NCI-H2227 (cell line): ENCODE data around the gene FGFR2.

ENCODE experiments used
- DNase-seq: peaks from one replicate; lab custom pipeline; 2025; ENCODE audit not compliant: unreplicated experiment; lab: John Stamatoyannopoulos, UW

Gene FGFR2

DNA sequence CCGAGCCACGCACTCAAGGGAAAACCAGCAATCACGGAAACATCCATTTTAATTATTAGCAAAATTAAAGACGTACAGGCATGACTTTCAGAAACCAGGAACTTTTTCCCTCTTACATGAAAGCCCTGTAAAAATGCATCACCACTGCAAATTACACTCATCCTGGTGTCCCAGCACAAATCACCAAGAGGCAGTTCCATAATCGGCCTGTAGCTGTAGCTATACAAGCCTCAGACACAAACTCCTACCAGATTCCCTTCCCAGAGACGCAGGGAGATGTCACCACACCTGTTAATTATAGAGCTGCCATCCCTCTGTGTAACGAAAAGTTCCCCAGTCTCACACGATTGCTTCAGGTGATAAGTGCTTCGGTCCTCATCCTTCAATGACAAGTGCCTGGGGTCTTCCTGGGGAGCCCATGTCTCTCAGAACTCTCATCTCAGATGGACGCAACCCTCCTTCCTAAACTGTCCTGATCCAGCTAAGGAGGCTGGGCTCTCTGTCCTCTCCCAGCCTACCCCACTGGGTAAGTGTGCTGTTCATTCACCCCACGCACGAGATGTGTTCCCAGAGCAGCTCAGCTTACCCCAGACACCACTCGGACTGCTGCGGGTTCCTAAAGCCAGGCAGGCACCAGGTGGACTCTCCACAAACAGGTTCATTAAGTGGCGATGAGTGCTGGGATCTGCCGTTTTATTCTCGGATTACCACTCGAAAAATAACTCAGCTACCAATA, 5.9 kb downstream of the FGFR2 start:
- no peak for DNase-seq

DNA sequence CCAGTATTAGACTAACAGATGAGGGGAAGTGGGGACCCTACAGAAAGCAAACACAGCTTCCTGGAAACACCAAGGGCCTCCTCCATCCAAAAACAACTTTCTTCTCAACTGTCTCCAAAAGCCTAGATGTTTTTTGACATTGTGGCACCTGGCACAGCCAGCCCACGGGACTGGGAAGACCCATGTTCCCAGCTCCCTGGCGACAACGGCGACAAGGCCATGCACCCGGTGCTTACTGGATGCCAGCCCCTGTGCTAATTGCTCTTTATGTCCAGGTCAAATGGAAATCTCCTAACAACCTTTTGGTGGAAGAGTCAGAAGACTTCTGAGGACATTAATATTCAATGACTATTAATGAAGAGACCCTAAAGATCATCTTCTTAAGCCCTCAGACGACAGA, 7.1 kb downstream of the FGFR2 start:
- no peak for DNase-seq

GRCh38 chr10:121590772-121591171, 7.5 kb downstream of the FGFR2 start:
- no peak for DNase-seq

DNA sequence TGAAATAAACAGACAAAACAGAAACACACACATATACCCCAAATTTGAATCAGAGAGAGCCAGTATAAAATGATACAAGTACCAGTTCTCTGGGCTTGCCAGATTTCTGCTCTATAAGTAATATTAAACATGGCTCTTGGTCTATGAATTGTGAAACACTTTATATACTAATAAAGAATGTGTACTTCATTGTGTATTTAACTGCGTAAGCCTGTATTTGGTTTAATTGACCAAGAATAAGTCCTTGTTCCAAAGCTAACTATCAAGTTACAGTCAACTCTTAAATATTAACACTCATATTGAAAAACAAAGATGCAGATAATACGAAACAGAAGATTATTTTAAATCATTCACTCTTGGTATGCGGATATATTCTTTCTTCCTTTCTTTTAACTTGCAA, 8.7 kb downstream of the FGFR2 start:
- no peak for DNase-seq

GRCh38 chr10:121583857-121584256, 14.4 kb downstream of the FGFR2 start:
- DNase-seq = no peak

- no peak for DNase-seq
These were observed 15.0 kb downstream of the FGFR2 start for GRCh38 chr10:121583258-121583657.

- peak; percentile 23 for DNase-seq
These were observed 17.7 kb downstream of the FGFR2 start for GRCh38 chr10:121580276-121581116.

DNA sequence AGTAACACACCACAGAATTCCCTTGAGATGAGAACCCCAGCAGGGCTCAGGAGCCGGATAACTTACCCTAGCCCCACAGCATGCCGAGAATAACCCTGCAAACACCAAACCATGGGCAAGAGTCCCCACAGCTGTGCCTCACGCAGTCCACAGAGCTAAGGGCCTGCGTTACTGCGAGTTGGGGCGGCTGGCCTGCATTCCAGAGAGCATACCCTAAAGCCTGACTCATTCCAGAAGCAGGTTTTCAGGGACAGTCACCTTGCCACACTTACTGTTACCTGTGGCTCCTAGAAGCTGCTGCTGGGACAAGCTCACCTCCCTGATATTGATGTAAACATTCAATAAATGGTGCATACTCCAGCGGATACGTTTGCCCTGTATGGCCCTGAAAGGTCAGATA, 18.6 kb downstream of the FGFR2 start:
- DNase-seq = no peak

- no peak for DNase-seq
These were observed 19.3 kb downstream of the FGFR2 start for GRCh38 chr10:121578965-121579364.

- DNase-seq = no peak
These were observed 19.9 kb downstream of the FGFR2 start for GRCh38 chr10:121578298-121578697.

- DNase-seq = no peak
These were observed 20.7 kb downstream of the FGFR2 start for GRCh38 chr10:121577568-121577967.

GRCh38 chr10:121576139-121576538, 22.1 kb downstream of the FGFR2 start:
- no peak for DNase-seq

DNA sequence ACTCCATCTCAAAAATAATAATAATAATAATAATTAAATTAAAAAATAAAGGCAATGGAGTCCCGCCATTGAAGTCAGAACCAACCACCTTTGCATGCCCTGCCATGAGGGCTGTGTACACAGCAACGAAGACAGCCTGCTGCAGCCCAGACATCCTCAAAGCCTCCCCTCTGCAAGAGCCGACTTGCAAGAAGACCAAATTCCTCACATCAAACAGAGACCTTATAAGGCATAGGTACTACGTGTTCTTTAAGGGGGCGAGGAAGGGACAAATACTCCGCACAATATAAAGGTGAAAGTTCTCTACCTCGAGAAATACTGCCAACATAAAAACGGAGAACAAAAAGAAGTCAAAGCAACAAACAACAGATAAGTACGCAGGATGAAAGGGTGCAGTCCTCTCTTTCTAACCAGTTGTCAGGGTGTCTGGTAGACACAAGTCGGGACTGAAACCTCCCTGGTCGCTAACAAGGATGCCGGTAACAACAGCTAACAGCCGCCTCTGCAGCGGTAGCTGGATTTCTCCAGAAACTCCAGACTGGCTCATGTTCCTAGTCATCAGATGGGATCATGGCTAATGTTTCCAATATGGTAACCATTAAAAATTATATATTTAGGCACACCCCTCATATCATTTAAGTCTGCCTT, 23.6 kb downstream of the FGFR2 start:
- DNase-seq = no peak

DNA sequence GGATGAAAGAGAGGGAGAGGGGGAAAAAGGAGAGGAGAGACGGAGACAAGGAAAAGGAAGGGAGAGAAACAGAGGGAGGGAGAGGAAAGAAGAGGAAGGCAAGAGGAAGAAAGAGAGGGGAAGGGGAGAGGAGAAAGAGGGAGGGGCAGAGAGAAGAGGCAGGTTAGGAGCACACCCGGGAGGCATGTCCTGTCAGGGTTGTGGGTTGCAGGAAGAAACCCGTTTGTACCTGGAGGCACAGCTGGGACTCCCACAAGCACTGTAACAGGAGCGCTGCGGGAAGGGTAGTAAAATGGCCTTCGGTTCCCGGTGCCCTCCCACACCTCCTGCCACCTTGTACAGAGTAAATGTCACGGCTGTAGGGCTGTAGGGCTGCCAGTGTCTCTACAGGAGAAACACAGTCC, 24.7 kb downstream of the FGFR2 start:
- no peak for DNase-seq

DNA sequence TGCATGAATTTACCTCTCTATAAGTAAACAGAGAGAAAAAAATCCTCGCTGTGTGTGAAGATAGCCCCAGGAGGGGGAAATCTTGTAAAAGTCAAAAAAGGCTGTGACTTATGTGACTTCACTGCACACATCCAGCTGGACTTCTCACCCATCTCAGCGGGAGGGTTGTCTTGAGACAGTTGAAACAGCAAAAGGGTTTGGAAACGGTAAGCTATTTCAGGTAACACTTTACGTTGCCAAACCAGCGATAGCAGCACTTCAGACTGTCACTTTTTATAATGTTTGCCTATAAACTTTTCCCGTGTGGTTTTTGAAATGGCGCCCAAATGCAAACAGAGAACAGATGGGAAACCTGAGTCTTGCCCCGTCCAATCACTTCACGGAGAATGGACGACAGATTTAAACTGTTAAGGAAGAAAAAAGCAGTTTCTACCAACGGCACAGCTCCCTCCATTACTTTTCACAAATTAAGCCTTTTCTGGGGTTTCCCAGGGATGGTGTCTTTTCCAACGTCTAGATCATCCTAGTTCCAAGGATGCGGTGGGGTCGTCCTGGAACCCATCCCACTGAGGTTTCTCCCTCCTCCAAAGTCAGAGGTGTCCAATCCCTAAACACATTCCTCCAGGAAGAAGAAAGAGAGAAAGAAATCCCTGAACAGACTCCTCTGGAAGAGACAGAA, 25.2 kb downstream of the FGFR2 start:
- no peak for DNase-seq

- no peak for DNase-seq
These were observed 27.9 kb downstream of the FGFR2 start for GRCh38 chr10:121570315-121570714.

GRCh38 chr10:121568275-121568674, 30.0 kb downstream of the FGFR2 start:
- no peak for DNase-seq

DNA sequence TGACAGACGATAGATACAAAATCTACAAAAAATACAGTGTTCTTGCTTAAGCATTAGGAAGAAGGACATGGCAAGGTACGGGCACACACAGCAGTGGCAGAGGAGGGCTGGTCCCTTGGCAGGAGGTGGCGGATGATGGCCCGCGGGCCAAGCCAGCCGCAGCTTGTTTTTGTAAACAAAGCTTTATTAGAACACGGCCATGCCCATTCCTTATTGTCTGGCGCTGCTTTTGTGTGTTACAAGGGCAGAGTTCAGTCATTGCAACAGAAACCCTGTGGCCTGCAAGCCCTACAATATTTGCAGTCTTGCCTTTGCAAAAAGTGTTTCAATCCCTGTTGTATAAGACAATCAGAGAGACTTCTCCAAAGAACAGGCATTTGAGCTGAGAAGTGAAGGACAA, 30.7 kb downstream of the FGFR2 start:
- no peak for DNase-seq

- no peak for DNase-seq
These were observed 31.5 kb downstream of the FGFR2 start for GRCh38 chr10:121566755-121567154.

DNA sequence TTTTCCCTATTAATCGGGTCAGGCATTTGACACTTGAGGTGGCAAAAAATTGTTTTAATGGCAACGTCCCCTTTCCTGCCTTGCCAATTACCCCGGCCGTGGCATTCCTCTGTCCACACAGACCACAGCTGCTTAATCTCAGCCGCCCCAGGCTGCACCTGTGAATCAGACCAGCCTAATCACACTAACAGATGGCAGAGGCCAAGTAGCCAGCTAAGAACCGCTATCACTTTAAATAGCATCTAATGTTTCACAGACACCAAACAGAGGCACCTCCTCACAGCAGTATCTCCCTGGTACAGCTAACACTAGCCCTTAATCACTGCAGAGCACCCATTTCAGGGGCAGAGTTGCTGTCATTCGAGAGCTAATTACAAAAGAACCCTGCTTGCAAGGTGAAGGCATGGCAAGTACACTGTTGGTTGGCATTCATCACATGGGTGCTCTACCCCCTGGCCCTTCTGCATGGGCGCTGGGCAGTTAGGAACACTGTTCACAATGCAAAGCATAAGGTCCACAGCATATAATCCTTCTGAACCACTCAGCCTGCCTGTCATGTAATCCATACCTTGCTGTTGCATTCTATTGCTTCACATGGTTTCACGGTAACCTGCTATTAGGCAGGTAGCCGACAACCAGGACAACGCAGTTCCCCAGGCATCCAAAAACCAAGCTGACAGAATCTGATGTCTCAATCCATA, 38.8 kb downstream of the FGFR2 start:
- DNase-seq = peak; percentile 72

- no peak for DNase-seq
These were observed 40.0 kb downstream of the FGFR2 start for GRCh38 chr10:121558238-121558637.
